Keratinocyte (primary cell): ENCODE data around the gene NPTX1. TPM values are rescaled to one million over a fixed set of nuclear protein-coding genes. Genes with fewer than 3 reads are reported as not detected.

Experiments
- DNase-seq: peaks from one replicate; pipeline ENCODE4 v3.0.0-alpha.2; 2011; ENCODE audit warnings: low read depth, missing footprints, low spot score
- FAIRE-seq: peaks from 2 replicates; lab custom pipeline; 2011; peaks lifted over from hg19 to GRCh38; lab: Jason Lieb, UNC
- H2AFZ ChIP-seq: 2 replicates; pipeline ENCODE4 v1.6.0; 2012; ENCODE audit warnings: low read length, control low read depth, inconsistent platforms; ENCODE audit not compliant: control insufficient read depth
- H3K27ac ChIP-seq: 2 replicates; pipeline ENCODE4 v1.5.1; 2011; ENCODE audit warnings: low read length; ENCODE audit not compliant: control insufficient read depth, insufficient read depth
- H3K27me3 ChIP-seq: 3 replicates; pipeline ENCODE4 v1.6.0; 2011; ENCODE audit warnings: low read length; ENCODE audit not compliant: control insufficient read depth, insufficient read depth; ENCODE audit errors: extremely low read depth
- H3K36me3 ChIP-seq, 2 experiments: 2 replicates in 1 of 2; 3 replicates in 1 of 2; pipeline ENCODE4 v1.5.1; 2011; ENCODE audit warnings: low read length in 2 of 2, mild to moderate bottlenecking in 1 of 2; ENCODE audit not compliant: control insufficient read depth in 2 of 2, insufficient read depth in 2 of 2; ENCODE audit errors: extremely low read depth in 1 of 2
- H3K4me1 ChIP-seq: 3 replicates; pipeline ENCODE4 v1.5.1; 2011; ENCODE audit warnings: low read length; ENCODE audit not compliant: control insufficient read depth, insufficient read depth; ENCODE audit errors: extremely low read depth
- H3K4me2 ChIP-seq: 3 replicates; pipeline ENCODE4 v1.6.0; 2011; ENCODE audit warnings: low read depth, low read length; ENCODE audit not compliant: control insufficient read depth, insufficient read depth; ENCODE audit errors: extremely low read depth
- H3K4me3 ChIP-seq, 3 experiments: fragments of 200-600 bp in 1 of 3; sonication (generic) in 1 of 3; 2 replicates in 2 of 3; 3 replicates in 1 of 3; pipeline ENCODE4 v1.5.1; 2011 to 2016; ENCODE audit warnings: low read length in 3 of 3, mild to moderate bottlenecking in 3 of 3, control low read depth in 2 of 3, inconsistent platforms in 1 of 3, low read depth in 1 of 3, mixed read lengths in 1 of 3, mixed run types in 1 of 3, moderate library complexity in 1 of 3; ENCODE audit not compliant: control insufficient read depth in 2 of 3, insufficient read depth in 2 of 3; ENCODE audit errors: extremely low read depth in 1 of 3
- H3K79me2 ChIP-seq: 2 replicates; pipeline ENCODE4 v1.6.0; 2012; ENCODE audit warnings: low read length; ENCODE audit not compliant: control insufficient read depth, insufficient read depth
- H3K9ac ChIP-seq: 3 replicates; pipeline ENCODE4 v1.6.0; 2011; ENCODE audit warnings: low read length; ENCODE audit not compliant: control insufficient read depth, insufficient read depth; ENCODE audit errors: extremely low read depth
- H3K9me1 ChIP-seq: 3 replicates; pipeline ENCODE4 v1.6.0; 2011; ENCODE audit warnings: low read length; ENCODE audit not compliant: control insufficient read depth, insufficient read depth; ENCODE audit errors: extremely low read depth
- H3K9me3 ChIP-seq: 2 replicates; pipeline ENCODE4 v1.5.1; 2012; ENCODE audit warnings: low read depth, low read length; ENCODE audit not compliant: control insufficient read depth
- H4K20me1 ChIP-seq: 3 replicates; pipeline ENCODE4 v1.6.0; 2011; ENCODE audit warnings: low read length; ENCODE audit not compliant: control insufficient read depth, insufficient read depth; ENCODE audit errors: extremely low read depth
- CTCF ChIP-seq, 3 experiments: IDR thresholded peaks in 1 of 3; conservative IDR thresholded peaks in 1 of 3; optimal IDR thresholded peaks in 1 of 3; 2 replicates in 2 of 3; 3 replicates in 1 of 3; pipeline versions ENCODE3 to v1.5.1; 2011; ENCODE audit warnings: low read length in 3 of 3, mild to moderate bottlenecking in 3 of 3, moderate library complexity in 2 of 3, control low read depth in 1 of 3, inconsistent platforms in 1 of 3; ENCODE audit not compliant: insufficient read depth in 2 of 3; ENCODE audit errors: extremely low read depth in 1 of 3
- EZH2 ChIP-seq: IDR thresholded peaks from one replicate; pipeline ENCODE4 v1.6.1; 2012; ENCODE audit warnings: inconsistent platforms, mild to moderate bottlenecking, low read length, moderate library complexity
- dilution Hi-C: fragments of 300-500 bp; cut with MboI; formaldehyde crosslinking; loops from one replicate; pipeline ENCODE4 v1.7.0; 2020; ENCODE audit warnings: low sequenced_read_pairs; ENCODE audit not compliant: extremely low pct_ligation_motif_present
- polyA plus RNA-seq, 5 experiments: library from polyadenylated mRNA; depleted of rRNA in 3 of 5; stranded (reverse) in 3 of 5; stranded (forward) in 1 of 5; unstranded in 1 of 5; fragments of >200 nt; gene quantifications; 1 replicate in 1 of 5; 2 replicates in 3 of 5; 3 replicates in 1 of 5; pipeline versions ENCODE4 v1.2.1 to v1.2.3, GENCODE V29; 2011 to 2012; ENCODE audit warnings: missing spikeins in 2 of 5, low read depth in 1 of 5, low replicate concordance in 1 of 5

The NPTX1 gene
- polyA plus RNA-seq, 1 donor (not counting 4 experiments of a cell fraction or from before 2014, with no cell fraction given): 0.03 TPM

DNA sequence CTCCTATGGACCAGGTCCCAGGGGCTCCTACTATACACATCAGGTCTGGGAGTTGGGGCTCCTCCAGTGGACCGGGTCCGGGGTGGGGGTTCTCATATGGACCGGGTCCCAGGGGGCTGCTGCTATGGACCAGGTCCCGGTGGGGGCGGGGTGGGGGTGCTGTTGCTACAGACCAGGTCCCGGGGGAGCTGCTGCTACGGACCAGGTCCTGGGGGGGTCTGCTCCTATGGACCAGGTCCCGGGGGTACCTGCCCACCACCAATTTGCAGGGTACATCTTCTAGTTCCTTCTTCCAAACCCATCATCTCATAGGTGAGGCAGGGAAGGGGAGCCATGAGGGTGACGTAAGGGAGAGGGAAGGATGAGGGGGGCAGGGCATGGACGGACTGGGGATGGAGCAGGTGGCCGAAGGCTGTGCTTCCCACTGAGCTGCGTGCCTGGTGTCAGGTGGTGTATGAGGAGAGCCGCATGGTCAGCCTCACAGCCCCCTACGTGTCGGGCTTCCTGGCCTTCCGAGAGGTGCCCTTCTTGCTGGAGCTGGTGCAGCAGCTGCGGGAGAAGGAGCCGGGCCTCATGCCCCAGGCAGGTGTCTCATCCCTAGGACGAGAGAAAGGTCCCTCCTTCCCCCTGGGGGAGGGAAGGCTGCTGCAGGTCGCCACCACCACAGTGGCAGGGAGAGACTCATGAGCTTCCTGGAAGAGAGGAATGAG lies 54.9 kb downstream of the NPTX1 start:
- Histone ChIP-seq H3K4me3 (no peak overlapping the region), H3K4me2 (no peak overlapping the region), H3K4me1 (no peaks in the 10 kb centered on the region), H3K9ac (no peak overlapping the region), H3K79me2 (peaks cover 14% of the 10 kb centered on the region), H2AFZ (no peak overlapping the region), H3K27me3 (no peaks in the 10 kb centered on the region), H3K27ac (no peak overlapping the region), H4K20me1 (peaks cover 3% of the 10 kb centered on the region), H3K9me1 (no peaks in the 10 kb centered on the region), H3K36me3 (peaks cover 9 to 13% of the 10 kb centered on the region in 2 experiments), H3K9me3 (no peaks in the 10 kb centered on the region)
- TF ChIP-seq EZH2: no peak
- TF ChIP-seq CTCF (optimal IDR thresholded peaks at IDR 0.05 in 1 of 3, IDR thresholded peaks at IDR 0.05 in 1 of 3, conservative IDR thresholded peaks at IDR 0.05 in 1 of 3; ENCODE audit: extremely low read depth in 1 of 3, insufficient read depth in 2 of 3, low read length in 3 of 3): no peak
- dilution Hi-C loops: no loop called here
- DNase-seq: no peak
- FAIRE-seq: no peak

DNA sequence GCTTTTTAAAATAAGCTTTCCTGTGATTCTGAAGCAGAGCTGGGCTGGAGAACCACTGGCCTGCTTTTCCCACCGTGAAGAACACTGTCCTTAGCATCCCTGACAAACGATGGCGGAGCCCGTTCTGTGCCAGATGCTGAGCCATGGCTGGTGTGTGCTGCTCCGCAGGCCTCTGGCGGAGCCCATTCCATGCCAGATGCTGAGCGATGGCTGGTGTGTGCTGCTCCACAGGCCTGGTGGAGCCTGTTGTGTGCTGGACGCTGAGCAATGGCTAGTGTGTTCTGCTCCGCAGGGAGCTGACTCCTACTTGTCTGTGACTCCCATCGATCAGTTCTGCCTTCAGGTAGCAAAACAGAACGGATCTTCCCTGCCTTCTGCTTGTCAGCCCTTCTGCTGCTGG lies 57.2 kb downstream of the NPTX1 start:
- Histone ChIP-seq H3K36me3 (peaks cover 9 to 16% of the 10 kb centered on the region in 2 experiments), H4K20me1 (peaks cover 3% of the 10 kb centered on the region), H3K9me3 (no peaks in the 10 kb centered on the region), H3K9me1 (peaks cover 2% of the 10 kb centered on the region), H3K4me2 (no peak overlapping the region), H3K79me2 (peaks cover 25% of the 10 kb centered on the region), H3K4me3 (no peak overlapping the region), H3K9ac (no peak overlapping the region), H2AFZ (no peak overlapping the region), H3K27me3 (no peaks in the 10 kb centered on the region), H3K4me1 (peaks cover 6% of the 10 kb centered on the region), H3K27ac (no peak overlapping the region)
- dilution Hi-C loops: no loop called here
- no peak for DNase-seq
- TF ChIP-seq EZH2 (no peak), CTCF (optimal IDR thresholded peaks at IDR 0.05 in 1 of 3, IDR thresholded peaks at IDR 0.05 in 1 of 3, conservative IDR thresholded peaks at IDR 0.05 in 1 of 3; ENCODE audit: extremely low read depth in 1 of 3, insufficient read depth in 2 of 3, low read length in 3 of 3) (no peak)
- no peak for FAIRE-seq
